HG03520 (cell line): ENCODE results near the gene GPAM.
"Not testable (repeated sequence)": the region's sequence is repeated elsewhere in the genome, so short reads cannot be mapped to it uniquely, and the experiment has no call there.

ENCODE experiments used
- ATAC-seq: cut with Tn5 transposase; IDR thresholded peaks from one replicate; pipeline ENCODE4 v1.9.1; 2021; ENCODE audit warnings: mild to moderate bottlenecking, moderate library complexity; ENCODE audit not compliant: unreplicated experiment

The GPAM gene, protein sequence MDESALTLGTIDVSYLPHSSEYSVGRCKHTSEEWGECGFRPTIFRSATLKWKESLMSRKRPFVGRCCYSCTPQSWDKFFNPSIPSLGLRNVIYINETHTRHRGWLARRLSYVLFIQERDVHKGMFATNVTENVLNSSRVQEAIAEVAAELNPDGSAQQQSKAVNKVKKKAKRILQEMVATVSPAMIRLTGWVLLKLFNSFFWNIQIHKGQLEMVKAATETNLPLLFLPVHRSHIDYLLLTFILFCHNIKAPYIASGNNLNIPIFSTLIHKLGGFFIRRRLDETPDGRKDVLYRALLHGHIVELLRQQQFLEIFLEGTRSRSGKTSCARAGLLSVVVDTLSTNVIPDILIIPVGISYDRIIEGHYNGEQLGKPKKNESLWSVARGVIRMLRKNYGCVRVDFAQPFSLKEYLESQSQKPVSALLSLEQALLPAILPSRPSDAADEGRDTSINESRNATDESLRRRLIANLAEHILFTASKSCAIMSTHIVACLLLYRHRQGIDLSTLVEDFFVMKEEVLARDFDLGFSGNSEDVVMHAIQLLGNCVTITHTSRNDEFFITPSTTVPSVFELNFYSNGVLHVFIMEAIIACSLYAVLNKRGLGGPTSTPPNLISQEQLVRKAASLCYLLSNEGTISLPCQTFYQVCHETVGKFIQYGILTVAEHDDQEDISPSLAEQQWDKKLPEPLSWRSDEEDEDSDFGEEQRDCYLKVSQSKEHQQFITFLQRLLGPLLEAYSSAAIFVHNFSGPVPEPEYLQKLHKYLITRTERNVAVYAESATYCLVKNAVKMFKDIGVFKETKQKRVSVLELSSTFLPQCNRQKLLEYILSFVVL

DNA sequence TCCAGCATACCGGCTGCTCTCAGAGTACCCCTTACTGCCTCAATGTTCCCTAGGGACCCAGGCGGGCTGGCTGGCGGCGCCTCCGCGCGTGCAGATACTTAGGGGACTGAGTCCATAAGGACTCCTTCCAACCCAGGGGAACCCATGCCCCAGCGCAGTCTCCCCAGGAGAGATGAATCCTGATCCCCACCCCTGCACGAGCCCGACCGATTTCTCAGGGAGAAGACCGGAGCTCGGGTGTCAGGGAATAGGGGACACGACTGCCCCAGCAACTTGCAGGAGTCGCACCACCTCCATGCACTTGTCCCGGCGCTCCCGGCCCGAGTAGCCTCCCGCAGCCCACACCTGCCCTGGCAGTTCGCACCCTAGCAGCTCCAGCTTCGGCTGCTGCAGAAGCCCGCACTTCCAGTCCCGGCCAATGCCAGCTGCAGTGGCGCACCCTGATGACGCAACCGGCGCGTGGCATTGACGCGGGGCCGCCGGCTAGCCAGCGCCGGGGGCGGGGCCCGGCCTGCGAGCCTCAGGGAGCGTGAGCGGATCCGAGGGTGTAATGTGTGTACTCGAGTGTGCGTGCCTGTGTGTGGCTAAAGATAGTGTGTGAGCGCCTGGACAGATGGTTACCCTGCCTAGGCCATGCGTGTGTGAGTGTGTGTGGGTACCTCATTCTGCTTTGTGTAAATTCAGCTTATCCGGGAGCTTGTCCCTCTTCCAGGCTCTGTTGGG is at the start of gene GPAM:
Gene GPAM (minus strand): TSS at position 437 of the 723 bp plus-strand sequence. CDS start 1,981 bp downstream, outside the sequence.
- peak; percentile 94 for ATAC-seq

DNA sequence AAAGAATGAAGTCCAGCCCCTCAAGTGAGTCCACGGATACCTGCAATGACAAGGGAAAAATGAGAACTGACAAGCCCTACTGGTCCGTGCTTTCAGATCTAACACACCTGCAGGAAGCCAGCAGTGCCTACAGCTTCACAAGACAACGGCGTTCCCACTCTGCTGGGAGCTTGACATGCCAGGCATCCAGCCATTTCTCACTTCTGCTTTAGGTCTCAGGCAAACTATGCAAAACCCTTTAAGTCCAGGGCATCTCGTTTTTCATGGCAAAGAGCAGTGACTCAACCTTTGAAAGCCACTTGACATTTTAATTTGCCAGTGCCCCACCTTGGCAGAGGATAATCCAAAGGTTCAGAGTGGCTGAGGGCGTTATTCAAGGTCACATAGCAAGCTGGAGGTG is 49.1 kb upstream of the GPAM start:
- ATAC-seq: no peak

DNA sequence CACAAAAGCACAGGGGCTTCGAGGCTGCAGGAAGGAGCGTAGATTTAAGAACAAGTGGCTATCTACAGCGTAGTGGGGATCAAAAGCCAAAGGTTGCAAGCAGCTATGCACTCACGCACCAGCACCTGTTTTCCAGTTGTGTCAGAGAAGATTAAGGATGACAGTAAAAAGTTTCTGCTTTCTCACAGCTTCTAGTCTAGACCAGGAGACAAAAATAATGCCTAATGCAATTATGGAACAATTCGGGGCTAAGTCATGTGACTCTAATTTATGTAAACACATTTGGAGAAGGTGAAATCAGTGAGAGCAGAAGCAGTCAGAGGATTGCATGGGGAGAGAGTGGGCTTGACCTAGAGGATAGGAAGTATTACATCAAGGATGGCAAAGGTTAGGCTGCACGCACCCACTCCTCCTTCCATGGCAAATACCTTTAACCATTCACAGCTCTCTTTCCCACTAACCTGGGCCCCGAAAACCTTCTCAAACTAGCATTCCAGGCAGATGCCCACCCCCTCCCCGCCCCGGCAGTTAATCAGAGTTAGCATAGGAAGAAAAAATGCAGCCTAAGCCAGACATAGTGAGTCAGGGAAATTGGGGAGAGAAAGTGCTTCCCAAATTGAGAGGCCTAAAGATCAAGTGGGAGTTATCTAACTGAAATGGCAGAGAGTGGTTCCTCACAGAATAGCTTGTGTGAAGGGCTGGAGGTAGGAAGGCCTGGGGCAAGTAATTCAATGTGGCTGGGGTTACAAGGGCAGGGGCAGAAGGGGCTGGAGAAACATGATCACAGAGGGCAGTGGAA is 48.2 kb upstream of the GPAM start:
- ATAC-seq: no peak

DNA sequence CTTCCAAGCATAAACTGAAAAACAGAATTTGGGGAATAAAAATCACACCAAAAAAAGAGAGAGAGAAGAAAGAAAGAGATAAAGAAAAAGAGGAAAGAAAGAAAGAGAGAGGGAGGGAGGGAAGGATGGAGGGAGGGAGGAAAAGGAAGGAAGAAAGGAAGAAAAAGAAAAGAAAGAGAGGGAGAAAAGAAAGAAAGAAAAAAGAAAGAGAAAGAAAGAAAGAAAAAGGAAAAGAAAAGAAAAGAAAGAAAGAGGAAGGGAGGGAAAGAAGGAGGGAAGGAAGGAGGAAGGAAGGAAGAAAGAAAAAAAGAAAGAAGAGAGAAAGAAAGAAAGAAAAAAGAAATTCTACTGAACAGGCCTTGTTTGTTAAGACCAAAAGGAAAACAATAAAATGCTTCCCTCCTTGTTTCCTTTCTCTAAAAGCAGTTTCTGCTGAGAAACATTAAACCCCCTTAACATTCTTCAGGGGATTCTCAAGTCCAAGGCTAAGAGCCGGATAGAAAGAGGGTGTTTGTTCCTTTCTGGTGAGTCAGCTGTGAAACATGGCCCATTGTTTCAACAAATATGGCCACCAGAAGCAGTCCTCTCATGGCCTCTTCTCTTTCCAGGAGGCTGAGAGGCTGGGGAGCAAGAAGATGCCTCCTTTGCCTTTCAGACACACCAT is 46.9 kb upstream of the GPAM start:
- ATAC-seq: no peak

DNA sequence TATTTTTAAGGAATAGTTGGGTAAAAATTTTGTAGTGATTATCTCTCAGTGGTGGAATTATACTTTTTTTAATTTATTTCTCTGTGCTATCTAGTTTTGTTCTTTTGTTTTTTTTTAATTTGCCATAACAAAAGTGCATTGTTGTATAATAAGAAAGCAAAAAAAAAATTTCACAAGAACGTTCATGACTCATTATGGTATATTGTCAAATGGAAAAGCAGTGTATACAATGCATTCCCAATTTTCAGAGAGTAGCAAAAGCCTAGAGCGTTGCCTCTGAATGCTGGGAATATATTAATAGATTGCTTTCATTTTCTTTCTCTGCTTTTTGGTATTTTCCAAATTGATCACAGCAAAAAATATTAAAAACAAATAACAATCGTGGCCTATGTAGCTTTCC is 46.3 kb upstream of the GPAM start:
- ATAC-seq: no peak

DNA sequence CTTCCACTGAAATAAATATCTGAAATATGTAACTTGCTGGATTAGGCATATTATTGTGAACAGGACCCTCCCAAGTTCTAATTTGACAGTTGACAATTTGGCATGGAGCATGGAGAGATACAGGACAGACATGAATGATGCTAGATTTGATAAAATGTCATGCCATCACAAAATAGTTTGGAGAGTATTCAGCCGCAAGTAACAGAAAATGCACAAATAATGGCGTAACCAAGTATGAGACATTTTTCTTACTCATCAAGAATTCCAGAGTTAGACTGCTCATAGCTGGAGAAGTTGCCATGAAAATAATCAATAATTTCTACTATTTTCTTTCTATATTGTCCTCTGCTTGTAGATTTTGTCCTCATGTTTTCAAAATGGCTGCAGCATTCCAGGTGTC is 45.5 kb upstream of the GPAM start:
- ATAC-seq: no peak

DNA sequence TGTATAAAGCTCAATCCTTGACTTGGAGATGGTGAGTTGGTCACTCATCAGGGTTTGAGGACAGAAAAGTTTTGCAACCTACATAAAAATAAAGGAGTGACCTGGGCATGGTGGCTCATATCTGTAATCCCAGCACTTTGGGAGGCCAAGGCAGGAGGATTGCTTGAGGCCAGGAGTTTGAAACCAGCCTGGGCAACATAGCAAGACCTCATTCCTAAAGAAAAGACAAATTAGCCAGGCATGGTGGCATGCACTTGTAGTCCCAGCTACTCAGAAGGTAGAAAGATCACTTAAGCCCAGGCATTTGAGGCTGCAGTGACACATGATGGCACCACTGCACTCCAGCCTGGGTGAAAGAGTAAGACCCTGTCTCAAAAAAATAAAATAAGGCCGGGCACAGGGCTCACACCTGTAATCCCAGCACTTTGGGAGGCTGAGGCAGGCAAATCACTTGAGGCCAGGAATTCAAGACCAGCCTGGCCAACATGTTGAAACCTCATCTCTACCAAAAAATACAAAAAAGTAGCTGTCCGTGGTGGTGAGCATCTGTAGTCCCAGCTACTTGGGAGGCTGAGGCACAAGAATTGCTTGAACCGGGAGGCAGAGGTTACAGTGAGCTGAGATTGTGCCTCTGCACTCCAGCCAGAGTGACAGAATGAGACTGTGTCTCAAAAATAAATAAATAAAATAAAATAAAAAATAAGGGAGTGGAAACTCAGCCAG is 45.0 kb upstream of the GPAM start:
- ATAC-seq: not testable (repeated sequence)

DNA sequence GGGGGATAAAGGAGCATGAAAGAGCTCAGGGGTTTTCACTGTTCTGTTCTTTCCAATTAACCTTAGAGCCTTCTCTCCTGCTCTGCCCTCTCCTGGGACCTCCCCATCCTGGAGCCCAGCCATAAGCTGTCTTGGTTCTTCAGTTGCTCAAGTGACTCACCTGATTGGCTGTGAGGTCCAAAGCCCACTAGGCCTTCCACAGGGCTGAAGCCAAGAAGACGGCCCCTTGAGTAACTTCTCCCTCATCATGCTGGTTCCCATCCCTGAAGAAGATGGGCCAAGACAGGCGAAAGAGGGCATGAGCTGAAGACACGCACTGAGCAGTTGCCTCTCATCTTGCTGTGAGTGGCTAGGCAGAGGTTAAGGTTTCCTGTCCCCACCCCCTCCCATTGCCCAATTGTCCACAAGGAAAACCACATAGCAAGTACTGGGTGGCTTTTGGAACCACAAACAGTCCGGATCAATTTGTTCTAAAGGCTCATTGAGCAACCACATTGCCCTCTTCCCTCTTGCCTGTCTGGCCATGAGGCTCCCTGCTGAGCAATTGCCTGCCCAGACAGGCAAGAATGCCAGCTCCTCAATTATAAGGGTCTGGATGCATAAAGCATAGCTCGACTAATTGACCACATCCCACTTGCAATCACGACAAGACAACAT is 43.9 kb upstream of the GPAM start:
- no peak for ATAC-seq

DNA sequence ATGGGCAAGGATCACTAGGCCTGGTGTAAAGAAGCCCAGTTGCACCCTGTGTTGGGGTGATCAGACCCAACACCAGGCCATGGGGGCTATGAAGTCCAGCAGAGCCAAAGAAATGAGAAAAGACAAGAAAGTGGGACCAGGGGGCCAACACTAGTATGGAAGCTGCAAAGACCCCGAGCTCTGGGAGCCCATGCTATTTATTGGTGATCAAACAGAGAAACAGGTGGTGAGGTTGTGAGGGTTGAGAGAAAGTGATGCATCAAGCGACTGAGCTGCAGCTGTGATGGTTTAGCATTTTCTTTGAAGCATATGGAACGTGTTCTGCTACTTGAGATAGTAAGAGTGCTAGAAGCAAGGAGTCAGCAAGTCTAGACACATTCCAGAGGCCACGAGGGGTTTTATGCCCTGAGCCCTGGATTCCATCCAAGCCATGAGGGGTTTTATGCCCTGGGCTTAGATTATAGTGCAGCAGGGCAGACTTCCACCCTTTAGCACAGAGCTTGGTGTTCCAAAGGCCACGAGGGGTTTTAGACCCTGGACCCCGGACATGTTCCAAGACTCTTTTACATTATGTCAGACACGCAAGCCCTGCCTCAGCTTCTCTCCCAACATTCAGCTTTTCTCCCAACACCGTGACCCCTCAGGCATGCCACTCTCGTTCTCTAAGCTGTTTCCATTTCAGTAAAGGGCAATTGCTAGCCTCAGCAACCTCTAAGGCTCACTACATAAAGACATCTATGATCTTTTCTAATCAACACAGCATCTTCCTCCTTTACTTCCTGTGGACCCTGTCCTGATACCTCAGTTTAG is 43.1 kb upstream of the GPAM start:
- no peak for ATAC-seq

DNA sequence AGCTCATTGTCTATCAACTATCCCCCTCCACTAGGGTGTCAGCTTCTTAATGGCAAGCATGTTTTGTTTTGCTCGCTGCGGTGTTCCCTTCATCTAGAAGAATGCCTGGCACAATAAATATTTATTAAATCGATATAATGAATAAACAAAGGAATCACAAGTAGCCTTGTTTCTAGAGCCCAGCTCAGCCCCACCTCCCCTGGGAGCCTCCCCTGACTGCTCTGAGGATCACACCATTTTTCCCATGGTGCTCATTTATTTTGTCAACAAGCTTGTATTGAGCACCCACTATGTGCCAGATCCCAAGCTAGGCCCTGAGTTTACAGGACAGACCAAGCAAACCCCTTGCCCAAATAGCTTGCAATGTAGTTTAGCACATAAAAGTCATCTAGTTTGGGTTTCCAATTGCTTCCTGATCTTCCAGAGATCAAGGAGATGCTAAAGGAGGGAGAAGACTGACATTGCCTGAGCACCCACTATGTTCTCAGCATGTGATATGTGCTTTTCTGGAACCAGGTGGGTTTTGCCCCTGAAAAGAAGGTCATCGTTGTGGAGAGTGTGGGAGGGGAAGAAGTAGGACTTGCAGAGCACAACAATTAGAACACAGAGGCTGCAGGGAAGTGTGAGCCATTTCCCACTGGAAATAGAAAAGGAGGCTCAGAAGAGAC is 42.3 kb upstream of the GPAM start:
- no peak for ATAC-seq

DNA sequence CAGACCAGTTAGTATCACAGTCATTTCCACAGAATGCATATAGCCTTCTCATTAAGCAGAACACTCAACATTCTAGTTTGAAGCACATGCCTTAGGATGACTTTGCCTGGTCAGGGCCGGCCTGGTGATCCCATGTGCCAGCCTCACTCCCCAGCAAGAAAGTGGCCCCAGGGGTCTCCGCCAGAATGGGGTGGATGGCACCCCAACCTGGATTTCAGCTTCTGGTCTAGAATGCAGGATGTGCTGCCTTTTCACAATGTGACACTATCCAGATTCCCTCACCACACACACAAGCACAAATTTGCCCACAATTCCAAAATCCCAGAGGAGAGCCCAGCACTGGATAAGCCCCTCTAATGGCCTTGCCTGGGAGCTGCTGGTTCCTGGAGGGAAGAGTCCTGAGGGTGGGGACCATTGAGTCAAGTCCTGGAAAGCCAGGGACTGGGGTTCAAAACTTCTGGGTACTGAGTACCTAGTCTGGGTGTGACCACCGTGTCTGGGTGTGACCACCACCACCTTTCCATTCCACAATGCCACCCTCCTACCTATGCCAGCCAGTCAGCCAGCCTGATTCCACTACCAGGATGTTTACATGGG is 41.5 kb upstream of the GPAM start:
- ATAC-seq: no peak

DNA sequence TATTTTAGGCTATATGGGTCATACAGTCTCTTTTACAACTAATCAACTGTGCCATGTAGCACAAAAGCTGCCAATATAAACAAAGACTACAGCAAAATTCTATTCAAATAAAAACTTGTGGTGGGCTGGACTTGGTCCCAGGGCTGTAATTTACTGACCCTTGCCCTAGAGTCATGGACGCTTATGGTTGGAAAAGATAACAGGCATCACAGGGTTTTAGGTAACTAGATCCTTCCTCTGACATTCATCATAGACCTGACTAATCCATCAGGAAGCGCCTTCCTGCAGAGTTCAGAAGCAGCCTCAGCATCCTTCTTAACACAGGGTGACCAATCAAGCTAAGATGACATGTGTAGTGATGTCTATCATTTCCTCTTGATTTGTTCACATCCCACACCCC is 40.2 kb upstream of the GPAM start:
- ATAC-seq: no peak

DNA sequence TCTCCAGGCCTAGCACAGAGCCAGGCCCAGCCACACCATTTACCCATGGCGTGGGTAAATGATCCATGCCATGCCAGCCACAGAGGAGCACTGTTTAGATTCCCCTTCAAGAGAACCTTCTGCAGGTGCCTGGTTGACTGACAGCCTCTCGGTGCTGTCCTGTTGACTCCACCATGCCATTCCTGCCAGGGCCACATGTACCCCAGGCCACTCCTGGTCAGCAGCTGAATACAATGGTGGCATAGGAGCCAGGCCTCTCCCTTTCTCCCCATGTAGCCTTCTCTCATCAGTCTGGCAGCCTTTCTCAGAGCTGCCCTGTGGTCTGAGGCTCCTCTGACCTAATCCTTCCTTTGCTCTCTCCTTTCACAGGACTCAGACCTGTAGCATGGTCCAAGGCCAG is 39.2 kb upstream of the GPAM start:
- ATAC-seq: no peak

DNA sequence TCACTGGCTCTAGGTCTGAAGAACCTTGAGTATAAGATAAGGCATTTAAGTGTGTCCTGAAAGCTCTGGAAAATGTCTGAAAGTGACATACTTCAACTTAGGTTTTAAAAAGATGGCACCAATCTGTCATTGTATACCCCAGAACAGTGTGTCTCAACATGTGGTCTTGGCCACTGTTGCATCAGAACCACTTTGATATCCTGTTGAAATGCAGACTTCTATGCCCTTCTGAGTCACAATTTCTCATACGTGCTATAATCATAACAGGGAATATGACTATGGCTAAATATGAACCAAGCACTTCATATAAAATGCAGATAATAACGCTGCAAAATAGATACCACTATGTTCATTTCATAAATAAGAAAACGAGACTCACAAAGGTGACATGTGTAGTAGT is 38.0 kb upstream of the GPAM start:
- ATAC-seq: no peak

DNA sequence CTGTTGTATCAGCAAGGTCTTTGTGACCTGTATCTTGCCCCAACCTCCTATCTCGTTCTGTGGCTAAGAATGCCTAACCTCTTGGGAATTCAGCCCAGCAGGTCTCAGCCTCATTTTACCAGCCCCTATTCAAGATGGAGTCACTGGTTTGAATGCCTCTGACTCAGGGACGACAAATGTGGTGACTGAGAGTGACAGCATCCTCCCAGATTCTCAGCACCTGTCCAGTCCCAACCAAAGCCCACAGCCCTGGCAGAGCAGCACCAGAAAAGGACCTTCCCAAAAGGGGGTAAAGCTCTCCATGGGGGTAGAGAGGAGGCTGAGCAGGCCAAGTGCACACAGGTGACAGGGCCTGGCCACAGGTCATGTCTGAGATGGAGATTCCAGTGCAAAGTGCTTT is 35.4 kb upstream of the GPAM start:
- ATAC-seq: no peak

DNA sequence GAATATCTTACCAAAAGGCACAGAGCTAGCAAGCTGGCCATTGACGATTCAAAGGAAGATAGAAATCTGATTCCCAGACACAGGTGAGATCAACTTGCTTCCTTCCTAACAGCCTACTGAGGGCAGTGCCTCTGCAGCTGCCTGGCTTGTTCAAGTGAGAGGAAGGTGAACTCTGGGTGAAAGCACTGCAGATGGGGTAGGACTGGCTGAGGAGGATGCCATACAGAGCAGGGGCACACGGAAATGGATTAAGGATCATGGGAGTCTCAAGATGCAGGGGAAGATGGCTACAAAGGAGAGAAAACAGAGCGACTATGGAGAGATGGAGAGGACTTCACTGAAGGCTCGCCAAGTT is 34.4 kb upstream of the GPAM start:
- no peak for ATAC-seq

DNA sequence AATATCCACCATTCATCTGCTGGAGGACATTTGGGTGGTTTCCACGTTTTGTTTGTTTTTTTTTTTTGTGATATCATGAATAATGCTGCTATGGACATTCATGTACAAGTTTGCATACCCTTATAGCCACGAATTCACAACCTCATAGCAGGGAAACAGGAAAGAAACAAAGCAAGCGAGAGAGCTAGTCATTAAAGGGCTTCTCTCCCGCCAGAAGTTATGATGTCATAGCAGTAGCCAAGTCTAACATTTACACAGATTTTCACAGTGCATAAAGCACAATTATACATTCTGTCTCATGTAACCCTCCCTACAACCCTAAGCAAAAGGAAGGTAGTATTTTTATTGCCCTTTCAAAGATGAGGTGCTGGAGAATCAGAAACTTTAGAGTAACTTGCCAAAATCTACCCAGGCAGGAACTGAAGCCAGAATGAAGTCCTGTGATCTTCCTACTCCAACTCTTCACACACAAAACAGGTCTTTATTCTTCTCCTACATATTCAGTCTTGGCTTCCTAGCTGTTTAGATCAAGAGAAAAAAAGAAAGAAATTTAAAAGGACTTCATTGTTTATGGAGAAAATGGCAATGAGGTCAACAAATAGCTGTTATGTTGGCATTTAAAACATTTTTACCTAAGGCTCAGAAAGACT is 33.9 kb upstream of the GPAM start:
- no peak for ATAC-seq
